Activated CD4-positive, alpha-beta T cell treated with anti-CD3 and anti-CD28 coated beads, Interleukin-2, amount 50 U/mL, for 4 hours (primary cell): Measurements from ENCODE around the gene NUP210.

Experiments
- DNase-seq, 2 experiments: peaks; one replicate each; pipeline ENCODE4 v3.0.0-alpha.2; 2020

Gene NUP210

DNA sequence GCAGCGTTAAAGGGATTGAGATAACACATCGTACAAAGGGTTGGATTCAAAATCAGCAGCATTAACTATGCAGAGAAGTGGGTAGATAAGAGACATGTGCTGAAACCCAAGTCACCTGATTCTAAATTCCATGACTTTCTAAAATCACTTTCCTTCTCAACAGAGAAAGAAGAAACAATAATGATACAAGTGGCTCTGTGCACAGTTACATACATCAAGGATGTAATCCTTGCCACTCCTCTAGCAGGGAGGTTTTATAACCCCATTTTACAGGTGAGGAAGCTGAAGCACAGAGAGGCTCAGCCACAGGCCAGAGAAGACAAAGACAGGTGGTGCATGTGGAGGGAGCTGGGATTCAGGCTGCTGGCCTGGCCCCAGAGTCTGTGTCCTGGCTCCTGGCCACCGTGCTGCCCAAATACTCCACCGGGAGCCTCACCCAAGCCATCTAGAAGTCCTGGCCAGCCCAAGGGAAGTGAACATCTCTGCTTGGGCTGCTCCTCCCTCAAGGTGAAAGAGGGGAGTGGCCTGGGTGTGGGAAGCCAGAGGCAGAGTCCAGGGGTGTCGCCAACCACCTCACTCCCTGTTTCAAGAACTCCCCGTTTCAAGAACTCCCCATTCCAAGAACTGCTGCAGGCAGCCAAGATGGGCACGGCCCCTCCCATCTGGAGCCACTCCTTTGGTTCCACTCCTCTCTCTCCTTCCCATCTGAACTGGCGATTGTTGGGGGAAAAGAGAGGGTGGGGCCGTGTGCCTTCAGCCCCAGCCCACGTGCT, 147.1 kb downstream of the NUP210 start:
- DNase-seq, result no peak

DNA sequence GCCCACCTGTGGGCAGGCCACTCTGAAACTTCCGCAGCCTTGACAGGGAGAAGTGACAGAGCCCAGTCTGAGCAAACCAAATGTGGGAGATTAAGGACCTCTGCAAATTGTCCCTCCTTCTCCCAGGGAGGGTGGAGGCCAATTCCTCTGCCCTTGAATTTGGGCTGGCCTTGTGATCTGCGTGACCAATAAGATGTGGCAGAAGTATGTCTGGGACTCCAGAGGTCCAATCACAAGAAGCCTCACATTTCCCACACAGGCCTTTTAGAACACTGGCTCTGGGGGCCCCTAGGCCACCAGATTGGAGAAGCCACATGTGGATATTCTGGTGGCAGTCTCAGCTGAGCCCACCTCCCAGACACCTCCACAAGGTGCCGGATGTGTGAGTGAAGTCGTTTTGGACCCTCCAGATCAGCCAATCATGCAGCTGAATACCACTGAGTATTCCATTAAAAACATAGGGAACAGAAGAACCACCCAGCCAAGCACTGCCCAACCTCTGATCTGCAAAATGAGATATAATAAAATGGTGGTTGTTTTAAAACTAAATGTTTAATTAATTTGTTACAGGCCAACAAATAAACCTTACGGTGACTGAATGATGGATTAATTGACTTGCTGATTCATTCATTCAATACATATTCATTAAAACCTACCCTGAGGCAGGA, 150.3 kb downstream of the NUP210 start:
- no peak for DNase-seq

DNA sequence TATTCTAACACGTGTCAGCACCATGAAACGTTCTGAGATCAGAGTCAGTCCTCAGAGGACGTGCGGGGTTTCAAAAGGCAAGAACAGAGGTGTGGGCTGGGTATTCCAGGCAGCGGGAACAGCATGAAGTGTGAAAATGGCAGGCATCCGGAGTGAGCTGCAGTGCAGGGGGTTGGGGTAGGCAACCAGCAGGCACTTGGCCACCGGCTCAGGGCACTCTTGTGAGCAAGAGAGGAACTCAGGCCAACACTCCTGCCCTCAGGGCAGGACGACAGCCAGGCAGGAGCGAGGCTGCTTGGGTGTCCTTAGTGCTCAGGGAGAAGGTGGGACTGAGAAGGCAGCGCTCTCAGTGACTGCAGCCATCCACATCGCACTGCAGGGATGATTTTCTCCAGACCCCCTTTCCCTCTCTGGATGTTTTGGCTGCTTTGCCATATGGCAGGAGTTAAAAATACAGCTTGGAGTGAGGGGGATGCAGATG, 151.1 kb downstream of the NUP210 start:
- no peak for DNase-seq

DNA sequence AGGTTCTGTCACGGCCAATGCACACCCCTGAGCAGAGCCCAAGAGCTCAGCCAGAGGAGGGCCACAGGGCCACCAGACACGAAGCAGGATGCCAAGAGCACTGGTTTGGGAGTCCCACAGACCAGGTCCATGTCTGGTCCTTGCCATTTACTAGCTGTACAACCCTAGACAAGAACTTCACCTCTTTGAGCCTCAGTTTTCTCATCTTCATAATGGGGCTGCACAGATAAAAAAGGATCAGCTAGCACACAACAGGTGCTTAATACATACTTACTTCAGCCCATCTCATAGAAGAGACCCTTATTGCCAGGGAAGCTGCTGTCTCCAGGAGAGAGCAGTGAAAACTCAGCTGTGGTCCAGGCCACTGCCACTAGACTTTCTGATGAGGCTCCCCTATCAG, 152.0 kb downstream of the NUP210 start:
- DNase-seq, result no peak

DNA sequence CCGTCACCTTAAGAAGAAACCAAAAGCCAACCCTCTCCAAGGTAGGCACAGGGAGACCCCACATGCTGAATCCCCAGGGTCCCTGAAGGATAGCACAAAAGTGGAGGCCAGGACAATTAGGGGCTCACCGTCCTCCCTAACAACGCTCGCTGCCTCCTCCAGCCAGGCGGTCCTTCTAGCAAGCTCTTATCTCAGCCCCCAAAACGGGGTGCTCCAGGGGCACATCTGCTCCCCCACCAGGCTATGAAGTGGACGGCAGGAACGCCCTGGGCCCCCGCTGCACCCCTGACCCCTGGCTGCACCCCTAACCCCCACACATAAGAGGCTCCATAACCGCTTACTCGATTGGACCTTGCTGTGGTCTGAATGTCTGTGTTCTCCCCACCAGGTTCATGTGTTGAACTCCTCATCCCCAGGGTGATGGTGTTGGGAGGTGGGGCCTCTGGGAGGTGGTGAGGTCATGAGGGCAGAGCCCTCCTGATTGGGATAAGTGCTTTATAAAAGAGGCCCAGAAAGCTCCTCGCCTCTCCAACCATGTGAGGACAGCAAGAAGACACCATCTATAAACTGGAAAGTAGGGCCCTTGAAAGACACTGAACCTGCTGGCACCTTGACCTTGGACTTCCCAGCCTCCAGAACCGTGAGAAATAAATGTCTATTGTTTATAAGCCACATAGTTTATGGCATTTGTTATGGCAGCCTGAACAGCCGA, 153.3 kb downstream of the NUP210 start:
- DNase-seq, result no peak
